IPS-20b (cell line): ENCODE measurements around the gene DCAF8.

ENCODE experiments used
- H3K27ac ChIP-seq: one replicate; pipeline ENCODE4 v1.5.1; 2013; ENCODE audit warnings: low read length
- H3K27me3 ChIP-seq: 2 replicates; pipeline ENCODE4 v1.6.1; 2013; ENCODE audit warnings: mild to moderate bottlenecking, low read length, inconsistent platforms; ENCODE audit not compliant: insufficient read depth
- H3K36me3 ChIP-seq: 2 replicates; pipeline ENCODE4 v1.6.1; 2013; ENCODE audit warnings: low read depth, mild to moderate bottlenecking, inconsistent platforms, low read length, moderate library complexity; ENCODE audit not compliant: insufficient read depth
- H3K4me1 ChIP-seq: 2 replicates; pipeline ENCODE4 v1.6.1; 2013; ENCODE audit warnings: mild to moderate bottlenecking, control low read depth, inconsistent platforms, low read length, moderate library complexity; ENCODE audit not compliant: insufficient read depth
- H3K4me3 ChIP-seq: 2 replicates; pipeline ENCODE4 v1.5.1; 2013; ENCODE audit warnings: mild to moderate bottlenecking, low read length, inconsistent platforms
- H3K9ac ChIP-seq: 2 replicates; pipeline ENCODE4 v1.6.1; 2013; ENCODE audit warnings: low read depth, mild to moderate bottlenecking, inconsistent platforms, low read length, moderate library complexity
- H3K9me3 ChIP-seq: 2 replicates; pipeline ENCODE4 v1.6.1; 2013; ENCODE audit warnings: mild to moderate bottlenecking, low read depth, low read length, inconsistent platforms; ENCODE audit not compliant: insufficient read depth

The DCAF8 gene

DNA sequence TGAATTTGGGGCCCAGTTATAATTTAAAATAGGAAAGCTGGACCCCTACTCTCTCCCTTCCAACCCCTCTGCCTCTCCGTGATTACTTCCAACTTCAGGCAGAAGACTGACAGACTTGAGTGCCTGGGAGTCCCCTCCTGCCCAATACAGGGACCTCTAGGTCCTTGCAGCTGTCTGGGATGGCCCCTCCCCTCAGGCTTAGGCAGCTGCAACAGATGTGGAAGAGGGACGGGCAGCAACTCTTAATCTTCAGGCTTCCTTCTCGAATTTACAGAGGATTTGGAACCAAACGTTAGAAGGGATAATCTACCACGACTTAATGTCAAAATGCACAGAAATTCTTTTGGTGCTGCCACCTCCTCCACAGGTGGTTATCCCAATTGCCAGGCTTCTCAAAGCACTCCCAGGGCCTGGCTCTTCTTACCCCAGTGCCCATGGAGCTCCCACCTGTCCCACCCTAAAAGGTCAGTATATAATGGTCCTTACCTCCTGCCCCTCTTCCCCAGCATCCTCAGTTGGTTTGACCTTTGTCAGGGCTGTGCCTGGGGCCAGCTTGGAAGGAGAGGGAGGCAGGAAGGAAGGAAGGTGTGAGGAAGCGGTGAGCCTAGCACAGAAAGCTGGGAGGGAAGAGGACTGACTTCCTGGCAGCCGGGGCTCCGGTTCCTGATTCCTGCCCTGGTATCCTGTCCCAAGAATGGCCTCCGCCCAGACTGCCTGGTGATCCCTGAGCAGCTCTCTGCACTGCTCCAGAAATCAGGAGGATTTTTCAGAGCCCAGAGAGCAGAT, 54.4 kb downstream of the DCAF8 start:
- H3K36me3 ChIP-seq = peaks cover 39% of the 10 kb centered on the region

DNA sequence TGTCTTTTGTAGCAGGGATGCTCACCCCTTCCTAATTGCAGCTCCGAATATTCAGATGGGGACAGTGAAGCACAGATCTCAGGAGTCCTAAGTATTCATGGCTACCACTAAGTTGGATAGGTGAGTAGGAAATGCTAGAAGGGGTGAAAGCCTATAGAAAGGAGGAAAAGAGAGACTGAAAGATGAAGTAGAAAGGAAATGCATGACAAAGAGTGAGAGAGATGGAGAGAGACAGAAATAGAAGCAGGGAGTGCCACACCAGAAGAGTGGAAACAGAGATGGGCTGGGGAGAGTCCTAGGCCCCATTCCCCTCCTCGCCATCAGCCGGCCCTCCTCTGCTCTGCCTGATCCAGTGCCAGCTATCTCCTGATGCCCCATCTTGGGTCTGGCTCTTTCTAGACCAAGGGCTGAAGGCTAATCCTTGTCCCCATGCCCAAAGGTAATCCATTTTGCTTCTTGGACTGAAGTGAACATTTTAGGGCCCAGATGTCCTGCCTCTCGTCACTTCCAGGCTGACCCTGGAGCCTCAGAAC, 55.2 kb downstream of the DCAF8 start:
- no peak overlapping the region for H3K27ac ChIP-seq
- H3K4me3 ChIP-seq = peak overlapping the region; percentile 88; the same call in 1 of the 2 replicates
- peaks cover 41% of the 10 kb centered on the region for H3K4me1 ChIP-seq
- peaks cover 31% of the 10 kb centered on the region for H3K36me3 ChIP-seq
- no peaks in the 10 kb centered on the region for H3K9me3 ChIP-seq
- H3K9ac ChIP-seq = no peak overlapping the region
- H3K27me3 ChIP-seq = no peaks in the 10 kb centered on the region

More for the DNA sequence above, 54.4 kb downstream of the DCAF8 start:
- no peaks in the 10 kb centered on the region for H3K9me3 ChIP-seq
- H3K4me3 ChIP-seq = no peak overlapping the region
- no peaks in the 10 kb centered on the region for H3K27me3 ChIP-seq
- H3K9ac ChIP-seq = no peak overlapping the region
- no peak overlapping the region for H3K27ac ChIP-seq
- H3K4me1 ChIP-seq = peaks cover 41% of the 10 kb centered on the region

DNA sequence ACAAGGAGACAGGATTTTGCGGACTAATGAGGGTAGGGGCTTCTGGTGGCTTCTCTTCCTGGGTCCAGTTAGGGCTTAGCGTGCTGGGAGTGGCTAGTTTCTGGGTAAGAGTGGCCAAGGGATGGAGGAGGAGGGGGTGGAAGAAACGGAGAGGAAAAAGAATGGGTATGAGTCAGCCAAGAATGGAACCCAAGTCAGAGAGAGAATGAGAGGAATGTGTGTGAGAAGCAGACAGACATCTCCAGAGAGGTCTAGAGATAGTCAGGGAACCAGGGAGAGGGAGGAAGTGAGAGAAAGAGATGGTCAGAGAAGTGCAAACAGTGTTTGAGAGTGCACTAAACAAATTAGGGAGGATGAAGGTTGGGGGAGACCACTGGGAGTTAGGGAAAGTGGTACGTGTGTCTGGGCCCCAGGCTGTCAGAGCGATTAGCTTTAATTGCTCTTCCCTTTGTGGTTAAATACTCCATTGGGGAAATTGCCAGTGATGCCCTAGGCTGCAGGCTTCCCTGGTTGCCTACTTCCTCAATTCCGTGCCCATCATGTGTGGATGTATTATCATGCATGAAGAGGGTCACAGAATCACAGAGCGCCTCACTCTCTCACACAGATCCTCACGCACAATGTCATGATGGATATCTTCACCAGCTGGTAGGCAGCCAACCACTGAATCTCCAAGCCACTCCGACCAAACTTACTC, 55.8 kb downstream of the DCAF8 start:
- Histone ChIP-seq H3K4me1 (peaks cover 41% of the 10 kb centered on the region), H3K9me3 (no peaks in the 10 kb centered on the region), H3K27me3 (no peaks in the 10 kb centered on the region), H3K27ac (no peak overlapping the region), H3K9ac (peak overlapping the region; percentile 87; the same call in 1 of the 2 replicates), H3K36me3 (peaks cover 25% of the 10 kb centered on the region), H3K4me3 (peak overlapping the region; percentile 88)

DNA sequence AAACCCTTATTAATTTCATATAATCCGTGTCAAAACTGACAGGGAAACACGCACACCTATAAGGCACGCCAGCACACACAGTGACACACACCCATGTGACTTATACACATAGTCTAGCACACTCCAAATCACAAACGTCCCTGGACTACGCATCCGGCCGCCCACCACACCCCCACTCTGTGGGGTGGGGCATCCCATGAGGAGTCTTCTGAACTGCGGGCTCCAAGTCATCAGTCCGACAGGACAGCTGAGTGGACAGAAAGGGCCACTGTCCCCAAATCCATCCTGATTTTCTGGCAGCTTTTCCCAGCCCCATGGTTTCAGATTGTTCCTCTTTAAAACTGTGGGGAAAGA, 56.3 kb downstream of the DCAF8 start:
- peaks cover 20% of the 10 kb centered on the region for H3K36me3 ChIP-seq
- no peaks in the 10 kb centered on the region for H3K27me3 ChIP-seq
- peaks cover 41% of the 10 kb centered on the region for H3K4me1 ChIP-seq
- H3K9ac ChIP-seq = peak overlapping the region; percentile 87; the same call in 1 of the 2 replicates
- H3K27ac ChIP-seq = no peak overlapping the region
- H3K9me3 ChIP-seq = no peaks in the 10 kb centered on the region
- H3K4me3 ChIP-seq = peak overlapping the region; percentile 88

DNA sequence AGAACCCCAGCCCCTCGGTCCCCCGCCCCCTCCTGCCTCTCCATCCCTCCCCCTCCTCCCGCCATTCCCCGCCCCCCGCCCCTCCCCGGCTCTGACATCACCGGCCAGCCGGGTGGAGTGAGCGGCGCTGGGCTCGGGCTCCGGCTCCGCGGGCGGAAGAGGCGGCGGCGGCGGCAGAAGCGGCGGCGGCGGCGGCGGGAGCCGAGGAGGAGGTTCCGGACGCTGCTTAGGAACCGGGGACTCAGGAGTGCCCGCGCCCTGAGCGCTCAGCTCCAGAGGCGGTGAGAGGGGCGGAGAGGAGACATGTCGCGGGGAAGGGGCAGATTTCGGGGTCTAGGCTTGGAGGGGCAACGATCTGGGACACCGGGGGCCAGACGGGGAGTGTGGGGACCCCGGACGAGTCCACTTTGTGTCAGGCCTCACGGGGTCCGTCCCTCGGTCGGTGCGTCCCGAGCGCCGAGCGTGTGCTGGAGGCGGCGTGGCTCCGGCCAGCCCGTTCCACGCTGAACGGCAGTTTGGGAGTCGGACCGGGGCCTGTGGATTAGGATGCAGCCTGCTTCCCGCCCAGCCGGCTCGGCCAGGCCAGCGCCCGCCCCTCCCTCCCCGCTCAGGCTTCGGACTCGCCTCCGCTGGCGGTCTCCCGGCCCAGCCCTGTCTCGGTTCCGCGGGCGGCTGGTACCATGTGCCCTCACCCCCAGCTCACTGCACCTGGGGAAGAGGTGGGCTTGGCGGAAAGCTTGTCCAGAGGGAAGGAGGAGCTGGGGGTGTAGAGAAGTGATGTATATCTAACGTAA, 56.9 kb downstream of the DCAF8 start, which contains the start of gene PEA15:
TSS of gene PEA15 (plus strand) at position 143 of the 794 bp plus-strand sequence. CDS start 6,161 bp downstream, outside the sequence.
- Histone ChIP-seq H3K27ac (no peak within 1 kb of the TSS), H3K4me1 (peaks cover 41% of the 10 kb centered on the region), H3K4me3 (peak within 1 kb of the TSS; percentile 88)

DNA sequence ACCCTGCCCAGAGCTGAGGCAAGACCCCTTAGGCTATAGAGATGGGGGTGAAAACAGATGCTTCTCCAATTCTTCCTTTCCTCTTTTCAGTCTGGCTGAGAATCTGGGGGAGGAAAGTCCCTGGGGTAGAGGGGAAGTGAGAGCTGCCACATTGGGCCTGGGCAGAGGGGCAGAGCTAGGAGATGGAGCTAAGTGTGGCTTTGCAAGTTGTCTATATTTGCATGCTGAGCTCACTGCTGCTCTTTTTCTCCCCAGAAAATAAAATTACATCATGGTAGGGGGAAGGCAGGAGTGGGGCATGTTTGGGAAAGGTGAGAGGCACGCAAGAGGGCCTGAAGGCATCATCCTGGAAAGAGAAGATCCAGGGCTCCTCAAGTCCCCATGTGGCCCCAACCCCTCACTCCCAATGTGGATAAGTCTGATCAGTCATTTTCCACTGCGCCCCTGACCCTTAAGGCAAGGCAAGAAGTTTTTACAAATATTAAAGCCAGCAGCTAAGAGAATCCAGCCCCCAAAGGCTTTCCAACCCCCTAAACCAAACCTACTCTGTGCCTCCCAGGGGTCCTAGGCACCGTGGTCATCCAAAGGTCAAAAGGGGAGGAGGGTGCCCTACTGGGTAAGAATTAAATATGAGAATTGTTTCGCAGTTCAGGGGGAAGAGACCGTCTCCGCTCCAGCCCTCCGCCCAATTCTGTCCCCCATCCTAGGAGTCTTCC, 57.7 kb downstream of the DCAF8 start:
- peaks cover 16% of the 10 kb centered on the region for H3K36me3 ChIP-seq
- H3K4me3 ChIP-seq = peak overlapping the region; percentile 58; the same call in 1 of the 2 replicates
- no peak overlapping the region for H3K27ac ChIP-seq
- H3K4me1 ChIP-seq = peaks cover 33% of the 10 kb centered on the region
- H3K9ac ChIP-seq = peak overlapping the region; percentile 40; the same call in 1 of the 2 replicates
- no peaks in the 10 kb centered on the region for H3K27me3 ChIP-seq
- H3K9me3 ChIP-seq = no peaks in the 10 kb centered on the region

More for the DNA sequence above, 56.9 kb downstream of the DCAF8 start, which contains the start of gene PEA15:
- H3K9ac ChIP-seq = peak within 1 kb of the TSS; percentile 87; the same call in 1 of the 2 replicates
- H3K27me3 ChIP-seq = no peaks in the 10 kb centered on the region
- H3K36me3 ChIP-seq = peaks cover 20% of the 10 kb centered on the region
- no peaks in the 10 kb centered on the region for H3K9me3 ChIP-seq

DNA sequence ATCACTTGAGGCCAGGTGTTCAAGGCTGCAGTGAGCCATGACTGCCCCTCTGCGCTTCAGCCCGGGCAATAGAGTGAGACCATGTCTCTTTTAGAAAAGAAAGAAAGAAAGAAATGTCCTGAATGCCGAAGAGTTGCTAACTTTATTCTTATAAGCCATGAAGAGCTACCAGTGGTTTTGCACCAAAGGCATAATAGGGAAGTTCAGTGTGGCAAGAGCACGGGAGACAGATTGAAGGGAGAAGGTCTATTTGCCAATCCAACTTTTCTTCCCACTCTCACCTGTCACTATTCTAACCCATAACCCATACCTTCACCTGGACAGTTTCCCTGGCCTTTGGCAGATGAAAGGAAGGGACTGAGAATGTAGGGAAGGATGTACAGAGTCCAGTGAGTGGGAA, 61.6 kb downstream of the DCAF8 start:
- H3K9me3 ChIP-seq = no peaks in the 10 kb centered on the region
- H3K27ac ChIP-seq = no peak overlapping the region
- no peaks in the 10 kb centered on the region for H3K27me3 ChIP-seq
- no peak overlapping the region for H3K9ac ChIP-seq
- peaks cover 7% of the 10 kb centered on the region for H3K4me1 ChIP-seq
- H3K36me3 ChIP-seq = no peaks in the 10 kb centered on the region
- H3K4me3 ChIP-seq = no peak overlapping the region

DNA sequence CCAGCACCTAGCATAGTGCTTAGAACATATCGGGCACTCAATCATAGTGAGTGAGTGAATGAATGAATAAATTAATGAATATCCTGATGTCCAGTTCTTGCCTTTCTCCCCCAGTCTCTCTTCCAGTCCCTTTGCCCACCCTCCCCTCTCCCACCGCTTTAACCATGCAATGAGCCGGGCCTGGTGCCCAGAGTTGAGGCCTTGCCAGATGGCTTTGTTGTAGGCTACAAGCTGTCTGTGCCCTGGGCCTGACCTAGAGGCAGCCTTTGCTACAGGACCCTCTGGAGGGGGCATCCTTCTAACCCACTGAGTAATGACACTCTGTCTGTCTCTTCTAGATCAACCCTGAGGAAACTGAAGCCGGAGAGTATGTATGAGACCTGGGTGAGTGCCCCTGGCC, 65.1 kb downstream of the DCAF8 start:
- H3K9me3 ChIP-seq = no peaks in the 10 kb centered on the region

DNA sequence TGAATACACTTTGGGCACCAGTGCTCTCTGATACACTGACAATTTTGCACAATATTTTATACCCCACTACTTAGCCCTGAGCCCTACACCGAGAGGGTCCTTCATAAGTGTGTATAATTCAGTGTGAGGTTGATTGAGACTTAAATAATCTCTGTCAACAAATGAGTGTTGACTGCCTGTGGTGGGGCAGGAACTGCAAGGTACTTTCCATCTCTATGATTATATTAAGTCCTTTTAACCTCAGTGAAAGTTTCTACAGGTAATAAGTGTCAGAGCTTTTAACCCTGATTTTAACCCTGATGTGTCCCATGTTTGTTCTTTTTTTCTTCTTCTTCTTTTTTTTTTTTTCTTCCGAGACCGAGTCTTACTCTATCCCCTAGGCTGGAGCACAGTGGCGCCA, 66.2 kb downstream of the DCAF8 start:
- Histone ChIP-seq H3K27ac (no peak overlapping the region), H3K36me3 (no peaks in the 10 kb centered on the region), H3K4me3 (no peak overlapping the region), H3K9ac (no peak overlapping the region), H3K27me3 (no peaks in the 10 kb centered on the region), H3K4me1 (peaks cover 15% of the 10 kb centered on the region), H3K9me3 (no peaks in the 10 kb centered on the region)

More for the DNA sequence above, 65.1 kb downstream of the DCAF8 start:
- Histone ChIP-seq H3K27ac (no peak overlapping the region), H3K9ac (no peak overlapping the region), H3K36me3 (no peaks in the 10 kb centered on the region), H3K27me3 (no peaks in the 10 kb centered on the region), H3K4me3 (no peak overlapping the region), H3K4me1 (peaks cover 14% of the 10 kb centered on the region)

DNA sequence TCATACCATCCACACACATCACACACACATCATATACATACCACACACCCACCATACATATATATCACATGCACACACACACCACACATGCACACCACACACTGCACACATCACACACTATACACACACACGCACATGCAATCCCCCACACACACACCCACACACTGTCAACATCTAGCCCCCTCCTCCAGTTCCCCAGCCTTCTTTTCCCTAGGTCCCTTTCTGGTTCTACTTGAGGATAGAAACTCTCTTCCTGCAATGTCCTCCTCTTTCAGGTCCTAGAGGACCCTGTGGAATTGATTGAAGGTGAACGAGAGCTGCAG, 67.7 kb downstream of the DCAF8 start:
- no peaks in the 10 kb centered on the region for H3K9me3 ChIP-seq
- no peak overlapping the region for H3K4me3 ChIP-seq
- no peak overlapping the region for H3K27ac ChIP-seq
- H3K36me3 ChIP-seq = no peaks in the 10 kb centered on the region
- H3K4me1 ChIP-seq = peaks cover 15% of the 10 kb centered on the region
- no peaks in the 10 kb centered on the region for H3K27me3 ChIP-seq
- H3K9ac ChIP-seq = no peak overlapping the region
